Measurements from ENCODE around the gene LSM6.

DNA sequence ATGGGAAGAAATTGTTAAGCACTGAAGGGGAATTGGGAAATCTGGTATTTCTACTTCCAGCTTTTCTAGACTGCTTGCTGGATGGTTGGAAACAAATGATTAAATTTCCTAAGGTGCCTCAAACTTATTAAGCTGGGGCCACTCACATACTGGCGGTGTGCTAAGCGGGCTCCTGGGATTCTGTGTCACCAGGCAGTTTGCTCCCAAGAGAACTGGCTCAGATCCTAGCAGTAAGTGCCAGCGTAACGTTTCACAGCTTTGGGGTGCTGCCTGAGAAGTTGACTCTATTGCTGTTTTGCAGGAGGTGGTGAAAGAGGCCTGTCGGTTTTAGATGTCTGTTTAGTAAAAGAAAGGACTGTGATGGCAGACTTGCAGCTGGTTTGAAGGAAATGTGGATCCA is 31.9 kb downstream of the LSM6 start:
- TF ChIP-seq, protein P1, sequence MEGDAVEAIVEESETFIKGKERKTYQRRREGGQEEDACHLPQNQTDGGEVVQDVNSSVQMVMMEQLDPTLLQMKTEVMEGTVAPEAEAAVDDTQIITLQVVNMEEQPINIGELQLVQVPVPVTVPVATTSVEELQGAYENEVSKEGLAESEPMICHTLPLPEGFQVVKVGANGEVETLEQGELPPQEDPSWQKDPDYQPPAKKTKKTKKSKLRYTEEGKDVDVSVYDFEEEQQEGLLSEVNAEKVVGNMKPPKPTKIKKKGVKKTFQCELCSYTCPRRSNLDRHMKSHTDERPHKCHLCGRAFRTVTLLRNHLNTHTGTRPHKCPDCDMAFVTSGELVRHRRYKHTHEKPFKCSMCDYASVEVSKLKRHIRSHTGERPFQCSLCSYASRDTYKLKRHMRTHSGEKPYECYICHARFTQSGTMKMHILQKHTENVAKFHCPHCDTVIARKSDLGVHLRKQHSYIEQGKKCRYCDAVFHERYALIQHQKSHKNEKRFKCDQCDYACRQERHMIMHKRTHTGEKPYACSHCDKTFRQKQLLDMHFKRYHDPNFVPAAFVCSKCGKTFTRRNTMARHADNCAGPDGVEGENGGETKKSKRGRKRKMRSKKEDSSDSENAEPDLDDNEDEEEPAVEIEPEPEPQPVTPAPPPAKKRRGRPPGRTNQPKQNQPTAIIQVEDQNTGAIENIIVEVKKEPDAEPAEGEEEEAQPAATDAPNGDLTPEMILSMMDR (conservative IDR thresholded peaks at IDR 0.05; ENCODE audit: low read depth, low read length), result no peak
- TF ChIP-seq EZH2phosphoT487 (IDR thresholded peaks at IDR 0.05; ENCODE audit: borderline replicate concordance, low read length) (no peak), EZH2 (IDR thresholded peaks at IDR 0.05; ENCODE audit: low read length, unreplicated experiment) (no peak)
